IMR-90 (cell line): ENCODE data around the gene PATJ. TPM values are rescaled to one million over a fixed set of nuclear protein-coding genes. Genes with fewer than 3 reads are reported as not detected.

Source experiments
- ATAC-seq: fragments of 200-7000 bp; cut with Tn5 transposase; 2 replicates; pipeline ENCODE4 v1.9.1; 2020; ENCODE audit warnings: low read depth, mild to moderate bottlenecking, moderate library complexity
- BruUV-seq: library from RNA; stranded (reverse); fragments of 400-500 nt; replicated peaks from 2 replicates; lab custom pipeline; 2021; lab: Mats Ljungman, UMichigan
- CTCF ChIA-PET: fragments of 300-600 bp; formaldehyde crosslinking; extraction: SDS; loops from one replicate; lab custom pipeline; 2021; ENCODE audit warnings: antibody characterized with exemption; lab: Yijun Ruan, JAX
- POLR2A ChIA-PET: fragments of 300-600 bp; sonication (Branson Sonifier 250); formaldehyde crosslinking; loops from one replicate; lab custom pipeline; 2022; ENCODE audit warnings: antibody characterized with exemption; ENCODE audit not compliant: unreplicated experiment; lab: Charles Lee
- DNase-seq: peaks from one replicate; pipeline ENCODE4 v3.0.0; 2013
- H2AFZ ChIP-seq: replicated peaks from 2 replicates; pipeline ENCODE3; 2013; ENCODE audit warnings: low read length, mild to moderate bottlenecking; ENCODE audit not compliant: poor library complexity
- H2AK5ac ChIP-seq: 2 replicates; pipeline ENCODE4 v1.6.1; 2013; ENCODE audit warnings: low read depth, low read length, inconsistent platforms
- H2AK9ac ChIP-seq: replicated peaks from 2 replicates; pipeline ENCODE3; 2013; ENCODE audit warnings: mild to moderate bottlenecking, low read depth, low read length, moderate library complexity; ENCODE audit not compliant: poor library complexity
- H2BK120ac ChIP-seq: 2 replicates; pipeline ENCODE4 v1.6.1; 2013; ENCODE audit warnings: low read depth, low read length, inconsistent platforms
- H2BK15ac ChIP-seq: 3 replicates; pipeline ENCODE4 v1.6.1; 2013; ENCODE audit warnings: low read depth, low read length, inconsistent platforms
- H2BK20ac ChIP-seq: 2 replicates; pipeline ENCODE4 v1.6.1; 2013; ENCODE audit warnings: low read depth, mild to moderate bottlenecking, inconsistent platforms, low read length, moderate library complexity
- H2BK5ac ChIP-seq: 2 replicates; pipeline ENCODE4 v1.6.1; 2013; ENCODE audit warnings: mild to moderate bottlenecking, low read depth, low read length, inconsistent platforms; ENCODE audit not compliant: poor library complexity, severe bottlenecking
- H3K14ac ChIP-seq: replicated peaks from 2 replicates; pipeline ENCODE4 v1.6.1; 2013; ENCODE audit warnings: low read depth, low read length, inconsistent platforms
- H3K18ac ChIP-seq: 2 replicates; pipeline ENCODE4 v1.6.1; 2013; ENCODE audit warnings: low read depth, low read length, control low read depth
- H3K23ac ChIP-seq: 2 replicates; pipeline ENCODE4 v1.6.1; 2013; ENCODE audit warnings: low read depth, low read length, inconsistent platforms
- H3K27ac ChIP-seq: 2 replicates; pipeline ENCODE4 v1.5.1; 2013; ENCODE audit warnings: mild to moderate bottlenecking, control low read depth, low read length; ENCODE audit not compliant: insufficient read depth
- H3K27me3 ChIP-seq: 2 replicates; pipeline ENCODE4 v1.6.1; 2013; ENCODE audit warnings: low read length; ENCODE audit not compliant: control insufficient read depth, insufficient read depth
- H3K36me3 ChIP-seq: 2 replicates; pipeline ENCODE4 v1.6.1; 2013; ENCODE audit warnings: low read length, mixed read lengths; ENCODE audit not compliant: control insufficient read depth, insufficient read depth
- H3K4ac ChIP-seq: 2 replicates; pipeline ENCODE4 v1.6.1; 2013; ENCODE audit warnings: low read depth, low read length, inconsistent platforms
- H3K4me1 ChIP-seq: 2 replicates; pipeline ENCODE4 v1.6.1; 2013; ENCODE audit warnings: low read length, mixed read lengths; ENCODE audit not compliant: control insufficient read depth, insufficient read depth
- H3K4me2 ChIP-seq: 2 replicates; pipeline ENCODE4 v1.6.1; 2013; ENCODE audit warnings: low read depth, mild to moderate bottlenecking, control low read depth, low read length, moderate library complexity
- H3K4me3 ChIP-seq: 2 replicates; pipeline ENCODE4 v1.5.1; 2013; ENCODE audit warnings: low read depth, mild to moderate bottlenecking, control low read depth, low read length, moderate library complexity; ENCODE audit not compliant: insufficient read depth
- H3K56ac ChIP-seq: 2 replicates; pipeline ENCODE4 v1.6.1; 2013; ENCODE audit warnings: low read length, inconsistent platforms; ENCODE audit not compliant: insufficient read depth; ENCODE audit errors: extremely low read depth
- H3K79me1 ChIP-seq, 2 experiments: 2 replicates each; pipeline ENCODE4 v1.6.1; 2013; ENCODE audit warnings: low read length in 2 of 2, inconsistent platforms in 1 of 2, low read depth in 1 of 2
- H3K9ac ChIP-seq: 2 replicates; pipeline ENCODE4 v1.6.1; 2013; ENCODE audit warnings: low read depth, low read length, control low read depth
- H3K9me1 ChIP-seq: 2 replicates; pipeline ENCODE4 v1.6.1; 2013; ENCODE audit warnings: low read length, inconsistent platforms; ENCODE audit not compliant: insufficient read depth
- H3K9me3 ChIP-seq: 2 replicates; pipeline ENCODE4 v1.6.1; 2013; ENCODE audit warnings: low read length; ENCODE audit not compliant: control insufficient read depth, insufficient read depth
- H4K20me1 ChIP-seq: 2 replicates; pipeline ENCODE4 v1.6.1; 2013; ENCODE audit warnings: low read length, inconsistent platforms; ENCODE audit not compliant: insufficient read depth
- H4K5ac ChIP-seq: 2 replicates; pipeline ENCODE4 v1.6.1; 2013; ENCODE audit warnings: mild to moderate bottlenecking, low read depth, low read length, control low read depth
- H4K8ac ChIP-seq, 2 experiments: 2 replicates each; pipeline ENCODE4 v1.6.1; 2013; ENCODE audit warnings: low read depth in 2 of 2, low read length in 2 of 2, control low read depth in 1 of 2, inconsistent platforms in 1 of 2
- H4K91ac ChIP-seq: 2 replicates; pipeline ENCODE4 v1.6.1; 2013; ENCODE audit warnings: low read depth, low read length, inconsistent platforms; ENCODE audit not compliant: insufficient read depth
- BHLHE40 ChIP-seq: fragments of 150-350 bp; IDR thresholded peaks from 2 replicates; pipeline ENCODE4 v1.6.1; 2016; ENCODE audit warnings: mild to moderate bottlenecking, low read depth, low read length
- CEBPB ChIP-seq: IDR thresholded peaks from 2 replicates; pipeline ENCODE4 v1.6.1; 2012; ENCODE audit warnings: low read depth, low read length, improper control_type of control experiment
- CHD1 ChIP-seq: IDR thresholded peaks from 2 replicates; pipeline ENCODE4 v1.6.1; 2012; ENCODE audit warnings: low read depth, low read length, improper control_type of control experiment
- FOS ChIP-seq: fragments of 150-350 bp; IDR thresholded peaks from 2 replicates; pipeline ENCODE4 v1.6.1; 2016; ENCODE audit warnings: low read depth, low read length
- MAFK ChIP-seq: IDR thresholded peaks from 2 replicates; pipeline ENCODE4 v1.6.1; 2012; ENCODE audit warnings: low read depth, low read length, improper control_type of control experiment
- MAZ ChIP-seq: IDR thresholded peaks from 2 replicates; pipeline ENCODE4 v1.6.1; 2012; ENCODE audit warnings: low read depth, mild to moderate bottlenecking, low read length, improper control_type of control experiment, moderate library complexity, borderline replicate concordance
- MXI1 ChIP-seq: IDR thresholded peaks from 2 replicates; pipeline ENCODE4 v1.6.1; 2012; ENCODE audit warnings: low read depth, mild to moderate bottlenecking, low read length, moderate library complexity, borderline replicate concordance
- NFE2L2 ChIP-seq: fragments of 150-350 bp; IDR thresholded peaks from 2 replicates; pipeline ENCODE4 v1.6.1; 2016; ENCODE audit warnings: low read depth, mild to moderate bottlenecking, low read length
- POLR2A ChIP-seq: IDR thresholded peaks from 2 replicates; pipeline ENCODE4 v1.6.1; 2012; ENCODE audit warnings: mild to moderate bottlenecking, low read depth, low read length
- RAD21 ChIP-seq: IDR thresholded peaks from 2 replicates; pipeline ENCODE4 v1.6.1; 2012; ENCODE audit warnings: low read length, improper control_type of control experiment
- RCOR1 ChIP-seq: IDR thresholded peaks from 2 replicates; pipeline ENCODE4 v1.6.1; 2012; ENCODE audit warnings: mild to moderate bottlenecking, low read length, improper control_type of control experiment; ENCODE audit not compliant: insufficient replicate concordance
- RFX5 ChIP-seq: IDR thresholded peaks from 2 replicates; pipeline ENCODE4 v1.8.0; 2012; ENCODE audit warnings: low read depth, mild to moderate bottlenecking, low read length, moderate library complexity
- SMC3 ChIP-seq: fragments of 150-350 bp; IDR thresholded peaks from 2 replicates; pipeline ENCODE4 v1.6.1; 2016; ENCODE audit warnings: low read depth, mild to moderate bottlenecking, antibody characterized with exemption, low read length, moderate library complexity
- USF2 ChIP-seq: fragments of 150-350 bp; IDR thresholded peaks from 2 replicates; pipeline ENCODE4 v1.6.1; 2017; ENCODE audit warnings: mild to moderate bottlenecking, antibody characterized with exemption, low read length, low read depth
- WGBS, 2 experiments: methylation state at CpG; one replicate each; pipeline versions ENCODE4 v1.1.5 to v1.1.7; 2013; ENCODE audit warnings: missing lambda C conversion rate in 2 of 2; ENCODE audit not compliant: insufficient read length in 1 of 2; ENCODE audit errors: extremely low coverage in 2 of 2; 5-methylcytosine and 5-hydroxymethylcytosine counted together
- dilution Hi-C: fragments of 300-500 bp; cut with HindIII; formaldehyde crosslinking; loops from one replicate; pipeline ENCODE4 v1.14.3; 2018; ENCODE audit warnings: low sequenced_read_pairs; ENCODE audit not compliant: unreplicated experiment
- in situ Hi-C: fragments of 300-500 bp; cut with MboI; formaldehyde crosslinking; loops from 3 replicates; pipeline ENCODE4 v1.14.3; 2019; ENCODE audit warnings: low sequenced_read_pairs, inconsistent platforms, mixed read lengths
- intact Hi-C: fragments of 100-400 bp; cut with micrococcal nuclease; formaldehyde crosslinking; loops from 2 replicates; pipeline ENCODE4 v1.10.0; 2022
- polyA plus RNA-seq, 3 experiments: library from polyadenylated mRNA; depleted of rRNA; stranded (reverse); fragments of >200 nt; gene quantifications; 2 replicates each; pipeline ENCODE4 v1.2.3, GENCODE V29; 2012; ENCODE audit warnings: low replicate concordance in 1 of 3
- total RNA-seq: library from RNA; depleted of rRNA; stranded (reverse); fragments of >200 nt; gene quantifications from 2 replicates; pipeline ENCODE4 v1.2.3, GENCODE V29; 2012
- TF ChIP-seq, protein P1 (sequence below): fragments of 150-350 bp; IDR thresholded peaks from 2 replicates; pipeline ENCODE4 v1.6.1; 2016; ENCODE audit warnings: low read depth, mild to moderate bottlenecking, low read length, moderate library complexity, borderline replicate concordance
- TF ChIP-seq, protein P2 (sequence below): conservative IDR thresholded peaks from 2 replicates; pipeline ENCODE4 v1.5.1; 2012; ENCODE audit warnings: mild to moderate bottlenecking, low read depth, low read length, improper control_type of control experiment

PATJ gene
- total and polyA plus RNA-seq, 2 of the 4 experiments (the other 2 are of a cell fraction): 2.0 to 3.4 TPM

DNA sequence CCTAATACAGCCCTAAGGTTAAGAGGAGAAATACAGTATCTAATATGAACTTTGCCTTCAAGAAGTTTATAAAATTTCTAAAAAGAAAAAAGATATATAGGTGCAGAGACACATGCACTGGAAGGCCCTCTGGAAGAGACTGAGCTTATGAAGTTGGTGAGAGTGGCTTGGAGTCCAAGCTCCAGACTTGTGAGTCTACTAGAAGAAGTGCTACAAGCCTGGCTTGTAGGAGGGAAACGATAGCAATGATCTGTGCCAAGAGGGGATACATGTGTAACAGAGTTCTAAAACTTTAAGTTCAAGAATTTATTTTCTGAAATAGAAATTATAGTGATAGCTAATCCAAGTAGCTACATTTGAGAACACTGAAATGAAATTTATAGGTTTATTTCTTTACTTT is 213.0 kb downstream of the PATJ start:
- Histone ChIP-seq H4K5ac (no peak overlapping the region), H3K18ac (no peak overlapping the region), H3K36me3 (no peaks in the 10 kb centered on the region), H3K9ac (no peak overlapping the region), H3K27me3 (no peaks in the 10 kb centered on the region), H3K4ac (no peak overlapping the region), H3K4me2 (no peak overlapping the region), H2AFZ (no peak overlapping the region), H4K20me1 (no peaks in the 10 kb centered on the region), H4K91ac (no peak overlapping the region), H2BK5ac (no peak overlapping the region), H3K27ac (no peak overlapping the region), H3K9me3 (no peaks in the 10 kb centered on the region), H3K79me1 (no peaks in the 10 kb centered on the region), H2AK5ac (no peak overlapping the region), H3K23ac (no peak overlapping the region), H2AK9ac (no peak overlapping the region), H3K4me1 (no peaks in the 10 kb centered on the region), H3K14ac (no peak overlapping the region), H3K4me3 (no peak overlapping the region), H2BK20ac (no peak overlapping the region), H3K56ac (no peak overlapping the region), H3K9me1 (no peaks in the 10 kb centered on the region), H2BK15ac (no peak overlapping the region), H2BK120ac (no peak overlapping the region), H4K8ac (no peak overlapping the region)
- dilution Hi-C loops (no loop called here), intact Hi-C loops (no loop called here), in situ Hi-C loops (no loop called here)
- DNase-seq: no peak
- ChIA-PET POLR2A (no interaction called here), CTCF (no interaction called here)
- ATAC-seq: no peak
- WGBS, 2 experiments: no CpG with 5 or more reads among the region's 1 CpG
- no TSS peak for BruUV-seq
- TF ChIP-seq USF2 (no peak), CHD1 (no peak), POLR2A (no peak), RCOR1 (no peak), RAD21 (no peak), CEBPB (no peak), SMC3 (no peak), MXI1 (no peak), MAFK (no peak), RFX5 (no peak), MAZ (no peak), BHLHE40 (no peak), NFE2L2 (no peak), FOS (no peak)
- TF ChIP-seq, protein P1, sequence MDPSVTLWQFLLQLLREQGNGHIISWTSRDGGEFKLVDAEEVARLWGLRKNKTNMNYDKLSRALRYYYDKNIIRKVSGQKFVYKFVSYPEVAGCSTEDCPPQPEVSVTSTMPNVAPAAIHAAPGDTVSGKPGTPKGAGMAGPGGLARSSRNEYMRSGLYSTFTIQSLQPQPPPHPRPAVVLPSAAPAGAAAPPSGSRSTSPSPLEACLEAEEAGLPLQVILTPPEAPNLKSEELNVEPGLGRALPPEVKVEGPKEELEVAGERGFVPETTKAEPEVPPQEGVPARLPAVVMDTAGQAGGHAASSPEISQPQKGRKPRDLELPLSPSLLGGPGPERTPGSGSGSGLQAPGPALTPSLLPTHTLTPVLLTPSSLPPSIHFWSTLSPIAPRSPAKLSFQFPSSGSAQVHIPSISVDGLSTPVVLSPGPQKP: no peak
- TF ChIP-seq, protein P2, sequence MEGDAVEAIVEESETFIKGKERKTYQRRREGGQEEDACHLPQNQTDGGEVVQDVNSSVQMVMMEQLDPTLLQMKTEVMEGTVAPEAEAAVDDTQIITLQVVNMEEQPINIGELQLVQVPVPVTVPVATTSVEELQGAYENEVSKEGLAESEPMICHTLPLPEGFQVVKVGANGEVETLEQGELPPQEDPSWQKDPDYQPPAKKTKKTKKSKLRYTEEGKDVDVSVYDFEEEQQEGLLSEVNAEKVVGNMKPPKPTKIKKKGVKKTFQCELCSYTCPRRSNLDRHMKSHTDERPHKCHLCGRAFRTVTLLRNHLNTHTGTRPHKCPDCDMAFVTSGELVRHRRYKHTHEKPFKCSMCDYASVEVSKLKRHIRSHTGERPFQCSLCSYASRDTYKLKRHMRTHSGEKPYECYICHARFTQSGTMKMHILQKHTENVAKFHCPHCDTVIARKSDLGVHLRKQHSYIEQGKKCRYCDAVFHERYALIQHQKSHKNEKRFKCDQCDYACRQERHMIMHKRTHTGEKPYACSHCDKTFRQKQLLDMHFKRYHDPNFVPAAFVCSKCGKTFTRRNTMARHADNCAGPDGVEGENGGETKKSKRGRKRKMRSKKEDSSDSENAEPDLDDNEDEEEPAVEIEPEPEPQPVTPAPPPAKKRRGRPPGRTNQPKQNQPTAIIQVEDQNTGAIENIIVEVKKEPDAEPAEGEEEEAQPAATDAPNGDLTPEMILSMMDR: no peak
